Ascending aorta (tissue), 2 donors: ENCODE results near the gene CIC. TPM values are rescaled to one million over a fixed set of nuclear protein-coding genes. Genes with fewer than 3 reads are reported as not detected.
A peak's percentile ranks its signal among the peaks of the same experiment; 100 is the strongest.

Source experiments
- DNase-seq, 2 donors: peaks; one replicate each; pipeline ENCODE4 v3.0.0-alpha.2; 2019; ENCODE audit warnings: low spot score in 2 of 2
- H3K27ac ChIP-seq, 2 donors: fragments of 200-600 bp; sonication (generic); one replicate each; pipeline ENCODE4 v1.5.1; 2016 to 2017; ENCODE audit warnings: mild to moderate bottlenecking in 1 of 2
- H3K27me3 ChIP-seq: fragments of 200-600 bp; sonication (generic); one replicate; pipeline ENCODE4 v1.5.1; 2017
- H3K36me3 ChIP-seq, 2 donors: fragments of 200-600 bp; sonication (generic); one replicate each; pipeline ENCODE4 v1.5.1; 2016
- H3K4me1 ChIP-seq, 2 donors: fragments of 200-600 bp; sonication (generic); one replicate each; pipeline ENCODE4 v1.5.1; 2016 to 2017; ENCODE audit warnings: mild to moderate bottlenecking in 1 of 2
- H3K4me3 ChIP-seq, 2 donors: fragments of 200-600 bp; sonication (generic); one replicate each; pipeline ENCODE4 v1.5.1; 2016 to 2017; ENCODE audit warnings: mild to moderate bottlenecking in 1 of 2
- H3K9me3 ChIP-seq, 2 donors: fragments of 200-600 bp; sonication (generic); one replicate each; pipeline ENCODE4 v1.5.1; 2016
- intact Hi-C: fragments of 100-400 bp; cut with DNase I; formaldehyde crosslinking; loops from one replicate; pipeline ENCODE4 v1.15.1; 2023
- total RNA-seq: library from RNA; depleted of rRNA; stranded (reverse); fragments of >200 nt; gene quantifications from one replicate; pipeline ENCODE4 v1.1.0, GENCODE V29; 2016
- TF ChIP-seq, protein P1 (sequence below), 3 experiments: fragments of 200-600 bp in 2 of 3; fragments of 450-650 bp in 1 of 3; sonication (generic) in 2 of 3; IDR thresholded peaks; one replicate each; pipeline ENCODE4 v1.5.1; 2016 to 2019; ENCODE audit warnings: antibody characterized with exemption in 3 of 3, mild to moderate bottlenecking in 1 of 3, moderate library complexity in 1 of 3

The CIC gene
- total RNA-seq, 1 donor from 2014 or later: 247 TPM

DNA sequence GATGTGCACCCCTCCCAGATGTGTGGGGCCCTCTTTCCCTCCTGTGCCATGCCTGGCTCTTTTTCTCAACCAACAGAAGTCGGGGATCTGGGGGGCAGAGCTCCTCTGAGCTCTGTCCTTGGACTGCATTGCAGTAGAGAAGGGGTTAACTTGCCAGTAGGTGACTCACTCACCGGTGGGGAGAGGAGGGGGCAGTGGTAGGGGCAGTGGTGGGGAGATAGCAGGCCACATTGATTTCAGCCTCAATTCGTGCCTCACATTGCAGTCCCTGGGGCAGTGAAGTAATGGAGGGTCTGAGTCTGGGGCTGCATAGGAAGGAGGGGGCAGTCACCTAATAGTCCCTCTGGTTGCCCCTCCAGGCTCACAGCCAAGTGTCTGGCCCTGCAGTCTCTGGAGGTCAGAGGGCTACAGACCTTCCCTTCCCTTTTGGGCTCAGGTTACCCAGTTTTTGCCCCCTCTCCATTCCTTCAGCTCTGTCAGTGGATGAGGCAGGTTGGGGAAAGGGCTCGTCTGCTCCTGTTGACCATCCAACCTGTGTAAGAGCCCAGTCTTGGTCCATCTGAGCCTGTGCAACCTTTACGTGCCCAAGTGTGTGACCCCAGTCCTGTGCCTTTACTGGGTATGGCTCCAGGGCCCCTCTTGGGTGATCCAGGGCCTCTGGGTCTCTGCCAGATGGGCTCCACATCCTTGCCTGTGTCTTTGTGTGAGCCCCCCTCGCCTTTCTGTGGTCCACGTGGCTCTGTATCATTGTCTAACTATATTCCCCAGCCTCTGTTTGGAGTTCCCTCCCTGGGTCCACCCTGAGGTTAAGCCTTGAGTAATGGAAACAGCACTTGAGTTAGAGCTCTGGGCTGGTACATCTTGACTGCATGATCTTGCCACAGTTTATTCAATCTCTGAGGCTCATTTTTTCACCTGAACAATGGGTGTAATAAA lies 13.0 kb downstream of the CIC start:
- Histone ChIP-seq H3K27ac (peak overlapping the region; percentile 93 to 96), H3K4me1 (peaks cover 56 to 73% of the 10 kb centered on the region in 2 donors), H3K27me3 (no peaks in the 10 kb centered on the region), H3K4me3 (peak overlapping the region; percentile 82 to 86), H3K9me3 (no peaks in the 10 kb centered on the region), H3K36me3 (peaks cover 2 to 3% of the 10 kb centered on the region in 2 donors)
- DNase-seq: no peak
- TF ChIP-seq, protein P1, sequence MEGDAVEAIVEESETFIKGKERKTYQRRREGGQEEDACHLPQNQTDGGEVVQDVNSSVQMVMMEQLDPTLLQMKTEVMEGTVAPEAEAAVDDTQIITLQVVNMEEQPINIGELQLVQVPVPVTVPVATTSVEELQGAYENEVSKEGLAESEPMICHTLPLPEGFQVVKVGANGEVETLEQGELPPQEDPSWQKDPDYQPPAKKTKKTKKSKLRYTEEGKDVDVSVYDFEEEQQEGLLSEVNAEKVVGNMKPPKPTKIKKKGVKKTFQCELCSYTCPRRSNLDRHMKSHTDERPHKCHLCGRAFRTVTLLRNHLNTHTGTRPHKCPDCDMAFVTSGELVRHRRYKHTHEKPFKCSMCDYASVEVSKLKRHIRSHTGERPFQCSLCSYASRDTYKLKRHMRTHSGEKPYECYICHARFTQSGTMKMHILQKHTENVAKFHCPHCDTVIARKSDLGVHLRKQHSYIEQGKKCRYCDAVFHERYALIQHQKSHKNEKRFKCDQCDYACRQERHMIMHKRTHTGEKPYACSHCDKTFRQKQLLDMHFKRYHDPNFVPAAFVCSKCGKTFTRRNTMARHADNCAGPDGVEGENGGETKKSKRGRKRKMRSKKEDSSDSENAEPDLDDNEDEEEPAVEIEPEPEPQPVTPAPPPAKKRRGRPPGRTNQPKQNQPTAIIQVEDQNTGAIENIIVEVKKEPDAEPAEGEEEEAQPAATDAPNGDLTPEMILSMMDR (IDR thresholded peaks at IDR 0.05): no peak
- intact Hi-C loops: no loop called here

DNA sequence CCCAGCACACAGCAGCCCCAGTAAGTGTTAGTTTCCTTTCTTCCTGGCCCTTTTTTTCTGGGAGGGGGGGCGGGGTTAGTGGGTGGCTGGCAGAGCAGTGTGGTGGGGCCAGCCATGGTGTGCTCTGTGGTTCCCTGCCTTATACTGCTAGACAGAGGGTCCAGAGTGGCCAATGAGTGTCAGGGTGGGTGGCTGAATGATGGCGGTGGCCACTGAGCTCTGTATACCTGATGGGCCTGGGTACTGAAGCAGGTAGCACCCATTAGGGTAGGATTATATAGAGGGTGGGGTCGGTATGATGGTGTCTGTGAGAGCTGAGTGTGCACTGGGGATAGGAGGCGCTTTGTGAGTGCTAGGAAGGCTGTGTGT lies 13.8 kb downstream of the CIC start:
- intact Hi-C loops: no loop called here
- TF ChIP-seq, protein P1 (IDR thresholded peaks at IDR 0.05): no peak
- Histone ChIP-seq H3K27ac (peak overlapping the region; percentile 93 to 96), H3K36me3 (peaks cover 9 to 10% of the 10 kb centered on the region in 2 donors), H3K4me1 (peaks cover 49 to 66% of the 10 kb centered on the region in 2 donors), H3K27me3 (no peaks in the 10 kb centered on the region), H3K4me3 (peak overlapping the region; percentile 85 to 86), H3K9me3 (no peaks in the 10 kb centered on the region)
- DNase-seq: no peak

DNA sequence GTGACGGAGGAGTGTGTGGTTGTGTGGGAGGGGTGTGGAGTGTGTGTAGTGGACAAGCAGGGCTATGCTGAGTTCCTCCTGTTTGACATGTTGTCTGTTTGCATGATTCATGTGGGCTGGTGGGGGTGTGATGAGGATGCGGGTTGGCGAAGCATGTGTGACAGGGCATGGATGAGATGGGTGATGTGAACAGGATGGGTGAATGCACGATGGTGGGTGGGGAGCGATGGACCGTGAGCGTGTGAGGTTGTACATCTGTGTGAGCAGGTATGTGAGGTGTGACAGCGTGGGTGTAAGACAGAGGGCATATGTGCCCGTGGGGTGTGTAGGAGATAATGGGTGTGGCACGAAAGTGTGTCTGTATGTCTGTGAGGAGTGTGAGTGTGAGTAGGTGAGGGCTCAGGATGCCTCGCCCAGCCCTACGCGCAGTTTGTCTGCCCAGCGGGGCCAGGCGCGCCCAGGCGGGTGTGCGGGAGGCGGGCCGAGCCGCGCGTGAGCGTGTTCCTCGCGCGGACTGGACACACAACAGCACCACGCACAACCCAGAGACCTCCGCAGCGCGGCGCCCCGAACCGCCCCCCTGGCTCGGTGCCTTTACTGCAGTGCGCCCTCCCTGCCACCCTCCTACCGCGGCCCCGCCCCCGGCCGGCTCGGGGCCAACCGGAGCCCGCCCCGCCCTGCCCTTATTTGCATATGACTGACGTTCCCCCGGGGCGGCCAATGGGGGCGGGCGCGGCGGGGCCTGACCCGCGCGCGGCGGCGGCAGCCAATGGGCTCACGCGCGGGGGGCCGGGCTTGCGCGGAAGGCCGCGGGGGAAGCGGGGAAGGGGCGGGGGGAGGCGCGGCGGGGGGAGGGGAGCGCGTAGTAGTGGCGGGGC lies 14.4 kb downstream of the CIC start:
- Histone ChIP-seq H3K4me3 (peak overlapping the region; percentile 85 to 86), H3K36me3 (peaks cover 15 to 16% of the 10 kb centered on the region in 2 donors), H3K9me3 (no peaks in the 10 kb centered on the region), H3K27me3 (no peaks in the 10 kb centered on the region), H3K27ac (peak overlapping the region; percentile 93 to 96), H3K4me1 (peaks cover 45 to 61% of the 10 kb centered on the region in 2 donors)
- intact Hi-C loops: loop anchor here (1.0 to 2.0 kb wide), 2 partner anchors 39 to 67 kb away; partner anchors contain the start of gene DEDD2
- DNase-seq: peak; percentile 87 to 99
- TF ChIP-seq, protein P1 (IDR thresholded peaks at IDR 0.05): no peak

DNA sequence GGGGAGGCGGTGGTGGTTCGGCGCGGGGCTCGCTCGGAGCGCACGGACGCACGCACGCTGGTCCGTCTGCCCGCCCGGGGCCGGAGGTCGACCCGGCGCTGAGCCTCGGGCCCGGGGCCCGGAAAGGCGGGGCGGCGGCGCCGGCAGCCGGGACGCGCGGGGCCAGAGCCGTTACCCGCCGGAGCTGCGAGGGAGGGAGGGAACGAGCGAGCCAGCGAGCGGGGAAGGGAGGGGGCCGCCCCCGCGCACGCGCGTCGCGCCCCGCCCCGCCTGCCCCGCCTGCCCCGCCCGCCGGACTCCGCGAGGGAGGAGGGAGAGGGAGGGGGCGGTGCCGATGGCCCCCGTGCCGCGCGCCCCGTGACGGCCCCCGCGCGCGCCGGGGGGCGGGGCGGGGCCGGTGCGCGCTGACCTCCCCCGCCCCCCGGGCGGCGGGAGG lies 15.0 kb downstream of the CIC start:
- intact Hi-C loops: loop anchor here (1.0 to 2.0 kb wide), 2 partner anchors 40 to 67 kb away; partner anchors contain the start of gene DEDD2
- TF ChIP-seq, protein P1 (IDR thresholded peaks at IDR 0.05): no peak
- Histone ChIP-seq H3K27ac (peak overlapping the region; percentile 37 to 94), H3K4me1 (peaks cover 39 to 55% of the 10 kb centered on the region in 2 donors), H3K27me3 (no peaks in the 10 kb centered on the region), H3K4me3 (peak overlapping the region; percentile 85 to 86), H3K9me3 (no peaks in the 10 kb centered on the region), H3K36me3 (peaks cover 21 to 23% of the 10 kb centered on the region in 2 donors)
- peak in 1 of 2 donors; percentile 87 for DNase-seq
